H1 (cell line): ENCODE results near the gene CHRM3. TPM values are rescaled to one million over a fixed set of nuclear protein-coding genes. Genes with fewer than 3 reads are reported as not detected.

Source experiments
- BRCA1 ChIP-seq: IDR thresholded peaks from 2 replicates; pipeline ENCODE4 v1.6.1; 2012; ENCODE audit warnings: low read depth, low read length, improper control_type of control experiment
- KDM4A ChIP-seq: IDR thresholded peaks from one replicate; pipeline ENCODE4 v1.7.1; 2012; ENCODE audit warnings: low read depth, mild to moderate bottlenecking, moderate library complexity, low read length, inconsistent platforms; ENCODE audit not compliant: severe bottlenecking
- KDM5A ChIP-seq: fragments of 200-600 bp; IDR thresholded peaks from 2 replicates; pipeline ENCODE4 v1.7.1; 2012; ENCODE audit warnings: mild to moderate bottlenecking, low read length, inconsistent platforms, mixed read lengths
- MAX ChIP-seq: IDR thresholded peaks from 2 replicates; pipeline ENCODE4 v1.6.1; 2012; ENCODE audit warnings: inconsistent platforms
- polyA plus RNA-seq, 7 experiments: library from polyadenylated mRNA; depleted of rRNA in 3 of 7; stranded (reverse) in 5 of 7; unstranded in 2 of 7; fragments of >200 nt in 5 of 7; fragments of 200-250 nt in 2 of 7; gene quantifications; 1 replicate in 5 of 7; 2 replicates in 1 of 7; 4 replicates in 1 of 7; pipeline versions ENCODE4 v1.2.1 to v1.2.3, GENCODE V29; 2011 to 2013; ENCODE audit warnings: missing spikeins in 2 of 7, mixed read lengths in 2 of 7
- total RNA-seq: library from RNA; stranded (reverse); fragmentation: NEBNext Ultra II Directional; extraction: Animal tissue kit (Norgen Biotek cat#: 25700); gene quantifications from 2 replicates; pipeline ENCODE4 v1.2.1, GENCODE V29; 2021

Gene CHRM3
- total and polyA plus RNA-seq, 2 of the 8 experiments (the other 6 are each of a cell fraction or from before 2014, with no cell fraction given): 3.3 to 5.0 TPM

DNA sequence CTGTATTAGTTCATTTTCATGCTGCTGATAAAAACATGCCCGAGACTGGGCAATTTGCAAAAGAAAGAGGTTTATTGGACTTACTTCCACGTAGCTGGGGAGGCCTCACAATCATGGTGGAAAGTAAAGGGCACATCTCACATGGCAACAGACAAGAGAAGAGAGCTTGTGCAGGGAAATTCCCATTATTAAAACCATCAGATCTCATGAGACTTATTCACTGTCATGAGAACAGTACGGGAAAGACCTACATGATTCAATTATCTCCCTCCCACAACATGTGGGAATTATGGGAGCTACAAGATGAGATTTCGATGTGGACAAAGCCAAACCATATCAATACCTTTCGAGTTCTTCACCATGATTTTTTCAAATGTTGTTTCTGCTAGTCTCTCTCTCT is 3.7 kb upstream of the CHRM3 start (continued):
- no peak for TF ChIP-seq KDM5A
- TF ChIP-seq MAX: no peak
- no peak for TF ChIP-seq KDM4A
- TF ChIP-seq BRCA1: no peak
